ENCODE data around the gene ACVR1. TPM values are rescaled to one million over a fixed set of nuclear protein-coding genes. Genes with fewer than 3 reads are reported as not detected.

Gene ACVR1
- total and polyA plus RNA-seq, 2 of the 13 experiments (the other 11 are each of a cell fraction or from before 2014, with no cell fraction given): 2.3 to 5.4 TPM

DNA sequence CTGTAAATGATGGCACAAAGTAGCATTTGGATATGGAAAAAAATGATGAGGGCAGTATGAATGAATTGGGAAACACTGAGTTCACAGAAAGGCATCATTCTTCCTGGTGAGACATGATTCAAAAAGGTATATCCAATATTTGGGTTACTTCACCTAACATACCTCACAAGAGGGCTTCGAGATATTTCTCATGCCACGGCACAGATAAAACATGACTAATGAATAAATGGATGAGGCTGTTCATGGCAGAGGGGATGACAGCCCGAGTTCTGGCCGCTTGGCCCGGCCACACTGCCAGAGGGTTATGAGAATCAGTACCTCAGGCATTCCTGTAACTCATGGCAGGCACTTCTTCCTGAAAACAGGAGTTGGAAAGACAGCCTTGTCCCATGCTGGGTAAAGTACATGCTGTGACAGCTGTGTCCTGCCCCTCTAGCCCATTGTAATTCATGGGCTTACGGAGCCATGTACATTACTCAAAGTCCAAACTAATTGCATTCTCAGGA lies 131.5 kb downstream of the ACVR1 start:
- Histone ChIP-seq H3K4me3 (replicated peaks in 1 of 3; ENCODE audit: insufficient read depth in 1 of 3, low read depth in 2 of 3, low read length in 3 of 3) (no peak overlapping the region), H3K4me1 (ENCODE audit: insufficient read depth, low read length) (no peaks in the 10 kb centered on the region), H3K79me2 (ENCODE audit: insufficient read depth, low read length) (no peaks in the 10 kb centered on the region), H3K27ac (ENCODE audit: extremely low read length, insufficient read depth, low read length) (no peak overlapping the region), H3K9ac (ENCODE audit: insufficient read depth, low read depth, low read length) (no peak overlapping the region), H3K36me3 (replicated peaks in 1 of 2; ENCODE audit: control insufficient read depth in 1 of 2, insufficient read depth in 2 of 2, low read length in 2 of 2) (0 out of 5 replicates have a peak, but pooled peaks cover 0 to 2% of the 10 kb centered on the region in 2 experiments), H3K4me2 (ENCODE audit: low read depth, low read length) (no peak overlapping the region), H3K27me3 (ENCODE audit: control insufficient read depth in 1 of 2, insufficient read depth in 2 of 2, low read length in 2 of 2) (no peaks in the 10 kb centered on the region), H3K9me3 (ENCODE audit: low read length) (no peaks in the 10 kb centered on the region), H4K20me1 (ENCODE audit: insufficient read depth, low read length) (no peaks in the 10 kb centered on the region), H2AFZ (ENCODE audit: low read length) (no peak overlapping the region)
- DNase-seq (ENCODE audit: low spot score) (no peak), ATAC-seq (no peak), FAIRE-seq (no peak)
- in situ Hi-C loops (cut with HindIII; ENCODE audit: extremely low pct_ligation_motif_present, low pct_unique_long_range_greater_than_20kb): no loop called here
- no TSS peak for BruUV-seq (replicated peaks)
- POLR2A ChIA-PET: no interaction called here
- WGBS (ENCODE audit: low lambda C conversion rate): 98% methylated on average over 6 of the region's 6 CpGs
- TF ChIP-seq ZNF264 (CRISPR knock-in tag; IDR thresholded peaks at IDR 0.05) (no peak), ATF7-NPFF (CRISPR knock-in tag; IDR thresholded peaks at IDR 0.05; ENCODE audit: low read depth) (no peak), ISX (CRISPR knock-in tag; conservative IDR thresholded peaks at IDR 0.05) (no peak)
- CTCF ChIA-PET (ENCODE audit: low intra/inter-chr PET ratio, low total read pairs): no interaction called here
- intact Hi-C loops (cut with micrococcal nuclease; ENCODE audit: unreplicated experiment): no loop called here

DNA sequence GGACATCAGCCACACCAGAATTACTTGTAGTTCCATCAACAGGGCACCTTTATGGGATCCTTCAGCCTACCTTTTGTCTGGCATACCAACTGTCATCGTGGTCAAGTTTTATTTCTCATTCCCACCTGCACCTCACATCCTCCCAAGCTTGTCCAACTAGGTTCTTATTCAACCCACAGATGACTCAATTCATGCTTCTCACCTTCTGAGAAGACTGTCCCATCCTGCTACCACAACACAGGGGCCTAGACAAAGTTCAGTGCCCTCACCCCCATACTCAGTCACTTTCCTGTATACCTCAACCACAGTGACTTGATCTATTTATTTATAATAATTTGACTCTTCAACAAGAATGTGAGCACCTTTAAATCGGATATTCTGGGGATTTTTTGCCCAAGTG lies 133.1 kb downstream of the ACVR1 start:
- in situ Hi-C loops (cut with HindIII; ENCODE audit: extremely low pct_ligation_motif_present, low pct_unique_long_range_greater_than_20kb) (no loop called here), intact Hi-C loops (cut with micrococcal nuclease; ENCODE audit: unreplicated experiment) (no loop called here)
- Histone ChIP-seq H4K20me1 (ENCODE audit: insufficient read depth, low read length) (no peaks in the 10 kb centered on the region), H3K79me2 (ENCODE audit: insufficient read depth, low read length) (no peaks in the 10 kb centered on the region), H3K4me2 (ENCODE audit: low read depth, low read length) (no peak overlapping the region), H3K9me3 (ENCODE audit: low read length) (no peaks in the 10 kb centered on the region), H3K27me3 (ENCODE audit: control insufficient read depth in 1 of 2, insufficient read depth in 2 of 2, low read length in 2 of 2) (no peaks in the 10 kb centered on the region), H3K9ac (ENCODE audit: insufficient read depth, low read depth, low read length) (no peak overlapping the region), H3K27ac (ENCODE audit: extremely low read length, insufficient read depth, low read length) (no peak overlapping the region), H3K4me1 (ENCODE audit: insufficient read depth, low read length) (no peaks in the 10 kb centered on the region), H3K36me3 (replicated peaks in 1 of 2; ENCODE audit: control insufficient read depth in 1 of 2, insufficient read depth in 2 of 2, low read length in 2 of 2) (peaks cover 0 to 2% of the 10 kb centered on the region in 2 experiments; a peak in 1 of 5 replicates), H2AFZ (ENCODE audit: low read length) (no peak overlapping the region), H3K4me3 (replicated peaks in 1 of 3; ENCODE audit: insufficient read depth in 1 of 3, low read depth in 2 of 3, low read length in 3 of 3) (no peak overlapping the region)
- CTCF ChIA-PET (ENCODE audit: low intra/inter-chr PET ratio, low total read pairs): no interaction called here
- no peak for ATAC-seq
- no peak for DNase-seq (ENCODE audit: low spot score)
- no peak for FAIRE-seq
- WGBS (ENCODE audit: low lambda C conversion rate): 75% methylated on average over 2 of the region's 2 CpGs
- BruUV-seq (replicated peaks): no TSS peak
- POLR2A ChIA-PET: no interaction called here
- TF ChIP-seq HOXA3 (CRISPR knock-in tag; IDR thresholded peaks at IDR 0.05): no peak
- TF ChIP-seq MTERF4 (CRISPR knock-in tag; IDR thresholded peaks at IDR 0.05): no peak
- no peak for TF ChIP-seq KAT2B (IDR thresholded peaks at IDR 0.05; ENCODE audit: borderline replicate concordance, low read depth, low read length)
